Osteoblast (primary cell): ENCODE results near the gene IL34. TPM values are rescaled to one million over a fixed set of nuclear protein-coding genes. Genes with fewer than 3 reads are reported as not detected.

Experiments
- DNase-seq: peaks from one replicate; pipeline ENCODE4 v3.0.0; 2011; ENCODE audit warnings: low spot score, mixed read lengths; ENCODE audit not compliant: insufficient read length; ENCODE audit errors: missing footprints
- H2AFZ ChIP-seq: 2 replicates; pipeline ENCODE4 v1.6.0; 2011; ENCODE audit warnings: mild to moderate bottlenecking, low read length
- H3K27ac ChIP-seq: 2 replicates; pipeline ENCODE4 v1.5.1; 2011; ENCODE audit warnings: mild to moderate bottlenecking, low read depth, low read length, moderate library complexity
- H3K27me3 ChIP-seq: 2 replicates; pipeline ENCODE4 v1.6.0; 2012; ENCODE audit warnings: mild to moderate bottlenecking, control low read depth, inconsistent platforms, low read length, moderate library complexity; ENCODE audit not compliant: insufficient read depth
- H3K36me3 ChIP-seq: 2 replicates; pipeline ENCODE4 v1.5.1; 2011; ENCODE audit warnings: mild to moderate bottlenecking, low read length, control low read depth, moderate library complexity; ENCODE audit not compliant: insufficient read depth
- H3K4me1 ChIP-seq: 2 replicates; pipeline ENCODE4 v1.5.1; 2011; ENCODE audit warnings: mild to moderate bottlenecking, low read length, control low read depth, moderate library complexity; ENCODE audit not compliant: insufficient read depth
- H3K4me2 ChIP-seq: 2 replicates; pipeline ENCODE4 v1.6.0; 2011; ENCODE audit warnings: mild to moderate bottlenecking, low read length; ENCODE audit not compliant: insufficient read depth
- H3K4me3 ChIP-seq: fragments of 200-600 bp; sonication (generic); 3 replicates; pipeline ENCODE4 v1.5.1; 2012; ENCODE audit warnings: mild to moderate bottlenecking, low read length, inconsistent platforms; ENCODE audit not compliant: insufficient read depth
- H3K79me2 ChIP-seq: 2 replicates; pipeline ENCODE4 v1.6.0; 2012; ENCODE audit warnings: mild to moderate bottlenecking, low read length, control low read depth, inconsistent platforms; ENCODE audit not compliant: insufficient read depth
- H3K9me3 ChIP-seq: 2 replicates; pipeline ENCODE4 v1.5.1; 2011; ENCODE audit warnings: low read depth, low read length, control low read depth
- H4K20me1 ChIP-seq: 2 replicates; pipeline ENCODE4 v1.6.0; 2012; ENCODE audit warnings: mild to moderate bottlenecking, low read length, control low read depth; ENCODE audit not compliant: insufficient read depth
- total RNA-seq: library from RNA; depleted of rRNA; stranded (reverse); fragments of >200 nt; gene quantifications from 2 replicates; pipeline ENCODE4 v1.2.3, GENCODE V29; 2012
- TF ChIP-seq, protein P1 (sequence below): IDR thresholded peaks from 2 replicates; pipeline ENCODE4 v1.5.1; 2011; ENCODE audit warnings: mild to moderate bottlenecking, low read depth, low read length, moderate library complexity; ENCODE audit errors: extremely low read depth

Gene IL34
- total RNA-seq, 1 donor, result 9.4 TPM

- Histone ChIP-seq H3K4me1 (peaks cover 66% of the 10 kb centered on the region), H3K4me2 (no peak overlapping the region), H4K20me1 (no peaks in the 10 kb centered on the region), H3K27ac (peak overlapping the region; percentile 88), H3K27me3 (no peaks in the 10 kb centered on the region), H2AFZ (no peak overlapping the region), H3K36me3 (peaks cover 4% of the 10 kb centered on the region), H3K9me3 (no peaks in the 10 kb centered on the region), H3K4me3 (no peak overlapping the region), H3K79me2 (peaks cover 9% of the 10 kb centered on the region)
- TF ChIP-seq, protein P1, sequence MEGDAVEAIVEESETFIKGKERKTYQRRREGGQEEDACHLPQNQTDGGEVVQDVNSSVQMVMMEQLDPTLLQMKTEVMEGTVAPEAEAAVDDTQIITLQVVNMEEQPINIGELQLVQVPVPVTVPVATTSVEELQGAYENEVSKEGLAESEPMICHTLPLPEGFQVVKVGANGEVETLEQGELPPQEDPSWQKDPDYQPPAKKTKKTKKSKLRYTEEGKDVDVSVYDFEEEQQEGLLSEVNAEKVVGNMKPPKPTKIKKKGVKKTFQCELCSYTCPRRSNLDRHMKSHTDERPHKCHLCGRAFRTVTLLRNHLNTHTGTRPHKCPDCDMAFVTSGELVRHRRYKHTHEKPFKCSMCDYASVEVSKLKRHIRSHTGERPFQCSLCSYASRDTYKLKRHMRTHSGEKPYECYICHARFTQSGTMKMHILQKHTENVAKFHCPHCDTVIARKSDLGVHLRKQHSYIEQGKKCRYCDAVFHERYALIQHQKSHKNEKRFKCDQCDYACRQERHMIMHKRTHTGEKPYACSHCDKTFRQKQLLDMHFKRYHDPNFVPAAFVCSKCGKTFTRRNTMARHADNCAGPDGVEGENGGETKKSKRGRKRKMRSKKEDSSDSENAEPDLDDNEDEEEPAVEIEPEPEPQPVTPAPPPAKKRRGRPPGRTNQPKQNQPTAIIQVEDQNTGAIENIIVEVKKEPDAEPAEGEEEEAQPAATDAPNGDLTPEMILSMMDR, result no peak
- no peak for DNase-seq
Measured at GRCh38 chr16:70701596-70701995, 55.2 kb downstream of the IL34 start.

DNA sequence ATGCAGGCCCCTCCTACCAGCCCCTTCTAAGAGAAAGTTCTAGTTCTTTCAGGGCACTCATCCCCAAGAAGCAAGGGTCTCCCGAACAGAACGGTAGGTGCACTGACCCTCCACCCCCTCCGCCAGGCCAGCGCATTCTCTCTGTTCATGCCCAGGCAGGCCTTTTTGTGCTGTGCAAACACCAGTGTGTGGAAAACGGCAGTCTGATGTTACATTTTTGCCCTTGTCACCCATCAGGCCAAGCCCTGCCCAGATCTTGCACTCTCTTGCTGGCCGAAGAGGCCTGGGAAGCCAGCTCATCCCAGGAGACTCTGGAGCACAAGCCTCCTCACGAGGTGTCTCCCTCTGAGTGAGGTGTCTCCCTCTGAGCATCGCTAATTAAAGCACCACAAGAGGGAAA lies 55.6 kb downstream of the IL34 start:
- Histone ChIP-seq H3K4me3 (no peak overlapping the region), H2AFZ (no peak overlapping the region), H3K4me2 (no peak overlapping the region), H3K9me3 (no peaks in the 10 kb centered on the region), H4K20me1 (no peaks in the 10 kb centered on the region), H3K79me2 (peaks cover 9% of the 10 kb centered on the region), H3K36me3 (peaks cover 4% of the 10 kb centered on the region), H3K4me1 (peaks cover 70% of the 10 kb centered on the region), H3K27me3 (no peaks in the 10 kb centered on the region), H3K27ac (peak overlapping the region; percentile 88)
- DNase-seq, result peak; percentile 87
- TF ChIP-seq, protein P1, result no peak

DNA sequence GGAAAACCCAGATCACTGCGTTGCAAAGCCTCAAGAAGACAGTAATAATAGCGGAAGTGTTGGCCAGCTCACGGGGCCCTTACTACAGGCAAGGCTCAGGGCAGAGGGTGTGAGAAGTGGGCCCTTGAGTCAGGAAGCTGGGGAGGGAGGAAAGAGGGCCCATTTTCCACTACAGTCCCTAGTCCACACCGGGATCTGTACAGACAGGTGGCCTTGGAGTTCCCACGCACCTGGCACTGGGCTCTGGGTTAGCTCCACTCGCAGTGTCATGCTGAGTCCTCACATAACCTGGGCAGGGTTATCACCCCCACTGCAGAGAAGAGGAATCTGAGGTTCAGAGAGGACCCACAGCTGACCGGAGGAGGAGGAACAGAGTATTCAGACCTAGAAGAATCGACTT lies 56.3 kb downstream of the IL34 start:
- Histone ChIP-seq H4K20me1 (no peaks in the 10 kb centered on the region), H3K4me1 (peaks cover 72% of the 10 kb centered on the region), H3K9me3 (no peaks in the 10 kb centered on the region), H2AFZ (no peak overlapping the region), H3K79me2 (peaks cover 9% of the 10 kb centered on the region), H3K4me3 (no peak overlapping the region), H3K27ac (peak overlapping the region; percentile 88), H3K27me3 (no peaks in the 10 kb centered on the region), H3K4me2 (peak overlapping the region; percentile 32), H3K36me3 (peaks cover 4% of the 10 kb centered on the region)
- no peak for DNase-seq
- TF ChIP-seq, protein P1, result no peak

- H3K27me3 ChIP-seq, result no peaks in the 10 kb centered on the region
- H3K4me3 ChIP-seq, result no peak overlapping the region
- H3K79me2 ChIP-seq, result peaks cover 9% of the 10 kb centered on the region
- peak; percentile 99 for DNase-seq
- no peaks in the 10 kb centered on the region for H4K20me1 ChIP-seq
- peaks cover 4% of the 10 kb centered on the region for H3K36me3 ChIP-seq
- H3K4me2 ChIP-seq, result peak overlapping the region; percentile 32
- TF ChIP-seq, protein P1, result peak; percentile 50
- H2AFZ ChIP-seq, result peak overlapping the region; percentile 38
- H3K9me3 ChIP-seq, result no peaks in the 10 kb centered on the region
- peak overlapping the region; percentile 88 for H3K27ac ChIP-seq
- peaks cover 70% of the 10 kb centered on the region for H3K4me1 ChIP-seq
Measured at GRCh38 chr16:70703041-70703834, 56.9 kb downstream of the IL34 start.
